Fibroblast of pulmonary artery (primary cell): ENCODE results near the gene TARS3.
"Not testable (repeated sequence)": the region's sequence is repeated elsewhere in the genome, so short reads cannot be mapped to it uniquely, and the experiment has no call there.

Source experiments
- DNase-seq: peaks from one replicate; pipeline ENCODE4 v3.0.0-alpha.2; 2010; ENCODE audit warnings: low read depth
- H3K4me3 ChIP-seq: replicated peaks from 2 replicates; pipeline ENCODE4 v1.5.1; 2011; ENCODE audit warnings: low read depth, mild to moderate bottlenecking, control low read depth, low read length, moderate library complexity
- CTCF ChIP-seq: IDR thresholded peaks from 2 replicates; pipeline ENCODE4 v1.5.1; 2011; ENCODE audit warnings: mild to moderate bottlenecking, control low read depth, low read length, inconsistent platforms; ENCODE audit errors: missing control alignments

The TARS3 gene

GRCh38 chr15:101723874-101724674 is at the start of gene TARS3:
TSS of gene TARS3 (minus strand) at chr15:101724473. CDS start at chr15:101724387, 86 bp downstream.
- DNase-seq = peak; percentile 85
- peak within 1 kb of the TSS; percentile 61 for H3K4me3 ChIP-seq
- no peak for TF ChIP-seq CTCF

- peak; percentile 25 for TF ChIP-seq CTCF
- DNase-seq = no peak
- no peak overlapping the region for H3K4me3 ChIP-seq
Observed at GRCh38 chr15:101773496-101774100, 49.3 kb upstream of the TARS3 start.

GRCh38 chr15:101772921-101773320 is 48.6 kb upstream of the TARS3 start:
- DNase-seq = no peak
- H3K4me3 ChIP-seq = no peak overlapping the region
- TF ChIP-seq CTCF = no peak

GRCh38 chr15:101767083-101767640 is 42.9 kb upstream of the TARS3 start:
- not testable (repeated sequence) for DNase-seq, H3K4me3 ChIP-seq

GRCh38 chr15:101765772-101766456 is 41.6 kb upstream of the TARS3 start:
- DNase-seq = no peak
- no peak overlapping the region for H3K4me3 ChIP-seq
- no peak for TF ChIP-seq CTCF

- DNase-seq = not testable (repeated sequence)
Observed at GRCh38 chr15:101765340-101765671, 41.0 kb upstream of the TARS3 start.

GRCh38 chr15:101764669-101765339 is 40.5 kb upstream of the TARS3 start:
- H3K4me3 ChIP-seq, DNase-seq: not testable (repeated sequence)

More at GRCh38 chr15:101765340-101765671, 41.0 kb upstream of the TARS3 start:
- not testable (repeated sequence) for H3K4me3 ChIP-seq

- H3K4me3 ChIP-seq, DNase-seq: not testable (repeated sequence)
Observed at GRCh38 chr15:101746716-101747082, 22.4 kb upstream of the TARS3 start.

- H3K4me3 ChIP-seq, DNase-seq: not testable (repeated sequence)
Observed at GRCh38 chr15:101734837-101735236, 10.6 kb upstream of the TARS3 start.
